GM12873 (cell line): ENCODE measurements around the gene CALML3.

Source experiments
- TF ChIP-seq, protein P1 (sequence below): IDR thresholded peaks from 2 replicates; pipeline ENCODE4 v1.5.1; 2012; ENCODE audit warnings: low read depth, mild to moderate bottlenecking, moderate library complexity, low read length, control low read depth; ENCODE audit not compliant: insufficient read depth; ENCODE audit errors: missing control alignments

Gene CALML3

GRCh38 chr10:5496261-5497250 is 28.2 kb upstream of the CALML3 start:
- TF ChIP-seq, protein P1, sequence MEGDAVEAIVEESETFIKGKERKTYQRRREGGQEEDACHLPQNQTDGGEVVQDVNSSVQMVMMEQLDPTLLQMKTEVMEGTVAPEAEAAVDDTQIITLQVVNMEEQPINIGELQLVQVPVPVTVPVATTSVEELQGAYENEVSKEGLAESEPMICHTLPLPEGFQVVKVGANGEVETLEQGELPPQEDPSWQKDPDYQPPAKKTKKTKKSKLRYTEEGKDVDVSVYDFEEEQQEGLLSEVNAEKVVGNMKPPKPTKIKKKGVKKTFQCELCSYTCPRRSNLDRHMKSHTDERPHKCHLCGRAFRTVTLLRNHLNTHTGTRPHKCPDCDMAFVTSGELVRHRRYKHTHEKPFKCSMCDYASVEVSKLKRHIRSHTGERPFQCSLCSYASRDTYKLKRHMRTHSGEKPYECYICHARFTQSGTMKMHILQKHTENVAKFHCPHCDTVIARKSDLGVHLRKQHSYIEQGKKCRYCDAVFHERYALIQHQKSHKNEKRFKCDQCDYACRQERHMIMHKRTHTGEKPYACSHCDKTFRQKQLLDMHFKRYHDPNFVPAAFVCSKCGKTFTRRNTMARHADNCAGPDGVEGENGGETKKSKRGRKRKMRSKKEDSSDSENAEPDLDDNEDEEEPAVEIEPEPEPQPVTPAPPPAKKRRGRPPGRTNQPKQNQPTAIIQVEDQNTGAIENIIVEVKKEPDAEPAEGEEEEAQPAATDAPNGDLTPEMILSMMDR, result no peak

DNA sequence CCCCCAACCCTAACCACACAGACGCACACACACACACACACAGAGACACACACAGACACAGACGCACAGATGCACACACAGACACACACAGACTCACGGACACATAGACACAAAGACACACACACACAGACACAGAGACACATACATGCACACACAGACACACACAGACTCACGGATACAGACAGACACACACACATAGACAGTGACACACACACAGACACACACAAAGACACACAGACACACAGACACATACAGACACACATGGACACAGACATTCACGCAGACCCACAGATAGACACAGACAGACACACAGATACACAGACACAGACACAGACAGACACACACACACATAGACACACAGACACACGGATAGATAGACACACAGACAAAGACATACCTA is 27.5 kb upstream of the CALML3 start:
- TF ChIP-seq, protein P1, result no peak

DNA sequence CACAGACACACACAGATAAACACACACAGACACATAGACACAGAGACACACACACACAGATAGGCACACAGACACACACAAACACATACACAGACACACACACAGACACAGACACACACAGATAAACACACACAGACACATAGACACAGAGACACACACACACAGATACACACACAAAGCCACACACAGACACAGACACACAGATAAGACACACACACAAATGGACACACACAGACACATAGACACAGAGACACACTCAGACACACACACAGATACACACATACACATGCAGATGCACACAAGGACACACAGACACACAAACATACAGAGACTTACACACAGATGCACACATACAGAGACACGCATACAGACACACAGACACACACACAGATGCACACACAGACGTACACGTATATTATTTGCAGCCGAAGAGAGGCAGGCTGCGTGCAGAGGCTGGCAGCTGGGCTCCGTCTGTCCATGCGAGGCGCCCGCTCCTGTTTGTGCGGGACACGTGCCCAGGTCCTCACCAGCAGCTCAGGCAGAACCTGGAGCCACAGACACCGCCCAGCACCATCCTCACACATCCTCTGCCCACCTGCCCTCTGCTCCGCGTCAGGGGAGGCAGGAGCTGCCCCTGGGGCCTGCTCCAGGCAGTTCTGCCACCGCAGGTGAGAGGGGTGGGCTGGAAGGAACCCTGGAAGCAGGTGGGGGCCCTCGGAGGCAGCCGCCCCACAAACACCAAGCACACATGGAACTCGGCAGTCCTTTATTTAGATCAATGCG is 26.6 kb upstream of the CALML3 start:
- TF ChIP-seq, protein P1, result no peak

- TF ChIP-seq, protein P1, result no peak
Measured at GRCh38 chr10:5498791-5499492, 25.8 kb upstream of the CALML3 start.

GRCh38 chr10:5499493-5500140 is 25.1 kb upstream of the CALML3 start, which contains the start of gene CALML5:
Gene CALML5, minus strand, starts transcription at chr10:5499570. Its CDS starts 132 bp downstream, at chr10:5499438.
- TF ChIP-seq, protein P1, result no peak

- TF ChIP-seq, protein P1, result no peak
Measured at GRCh38 chr10:5500162-5500670, 24.5 kb upstream of the CALML3 start.
